HL-60 (cell line): ENCODE measurements around the gene DAGLB.

Source experiments
- DNase-seq, 2 experiments: peaks; one replicate each; pipeline ENCODE4 v3.0.0-alpha.2; 2010 to 2020; ENCODE audit warnings: low read depth in 1 of 2, low spot score in 1 of 2
- H3K27ac ChIP-seq: fragments of 250-450 bp; sonication (Bioruptor Pico); replicated peaks from 2 replicates; pipeline ENCODE4 v1.5.1; 2020; ENCODE audit warnings: mild to moderate bottlenecking, moderate library complexity
- H3K27me3 ChIP-seq: fragments of 250-450 bp; sonication (Bioruptor Pico); 2 replicates; pipeline ENCODE4 v1.5.1; 2021; ENCODE audit warnings: mild to moderate bottlenecking, moderate library complexity; ENCODE audit not compliant: insufficient read depth, poor library complexity, severe bottlenecking
- H3K4me3 ChIP-seq: replicated peaks from 2 replicates; pipeline ENCODE4 v1.5.1; 2011; ENCODE audit warnings: mild to moderate bottlenecking, control low read depth, low read length; ENCODE audit not compliant: insufficient read depth
- CTCF ChIP-seq: IDR thresholded peaks from one replicate; pipeline ENCODE4 v1.5.1; 2011; ENCODE audit warnings: low read length, control low read depth, inconsistent platforms; ENCODE audit not compliant: insufficient read depth
- GABPA ChIP-seq: IDR thresholded peaks from 2 replicates; pipeline ENCODE4 v1.6.1; 2012; ENCODE audit warnings: low read depth
- POLR2AphosphoS5 ChIP-seq: IDR thresholded peaks from 2 replicates; pipeline ENCODE4 v1.6.1; 2012; ENCODE audit warnings: low read depth
- REST ChIP-seq: IDR thresholded peaks from 2 replicates; pipeline ENCODE4 v1.6.1; 2012; ENCODE audit warnings: low read depth; ENCODE audit not compliant: insufficient replicate concordance
- SPI1 ChIP-seq: IDR thresholded peaks from 2 replicates; pipeline ENCODE4 v1.6.1; 2012; ENCODE audit warnings: low read depth, mild to moderate bottlenecking, borderline replicate concordance

DAGLB gene

GRCh38 chr7:6495597-6496262 lies 48.0 kb upstream of the DAGLB start:
- H3K27me3 ChIP-seq = no peaks in the 10 kb centered on the region
- DNase-seq = no peak

GRCh38 chr7:6494365-6494764 lies 46.6 kb upstream of the DAGLB start:
- Histone ChIP-seq H3K27me3 (no peaks in the 10 kb centered on the region), H3K4me3 (no peak overlapping the region), H3K27ac (no peak overlapping the region)
- DNase-seq = no peak
- TF ChIP-seq CTCF (no peak), POLR2AphosphoS5 (no peak)

More at GRCh38 chr7:6495597-6496262, 48.0 kb upstream of the DAGLB start:
- TF ChIP-seq CTCF = no peak
- TF ChIP-seq POLR2AphosphoS5 = no peak
- TF ChIP-seq SPI1 = no peak
- no peak for TF ChIP-seq GABPA
- no peak for TF ChIP-seq REST
- no peak overlapping the region for H3K27ac ChIP-seq
- no peak overlapping the region for H3K4me3 ChIP-seq

GRCh38 chr7:6491194-6491593 lies 43.4 kb upstream of the DAGLB start:
- DNase-seq = no peak
- Histone ChIP-seq H3K27me3 (no peaks in the 10 kb centered on the region), H3K4me3 (no peak overlapping the region), H3K27ac (no peak overlapping the region)
- TF ChIP-seq POLR2AphosphoS5 (no peak), REST (peak; percentile 46), SPI1 (no peak), GABPA (no peak)

- DNase-seq = no peak
These were observed 41.9 kb upstream of the DAGLB start for GRCh38 chr7:6489612-6490011.

More at GRCh38 chr7:6489612-6490011, 41.9 kb upstream of the DAGLB start:
- Histone ChIP-seq H3K27ac (no peak overlapping the region), H3K27me3 (no peaks in the 10 kb centered on the region), H3K4me3 (no peak overlapping the region)
- no peak for TF ChIP-seq CTCF
- no peak for TF ChIP-seq SPI1
- TF ChIP-seq GABPA = no peak
- no peak for TF ChIP-seq POLR2AphosphoS5
